Measurements from ENCODE around the gene OR2V2. TPM values are rescaled to one million over a fixed set of nuclear protein-coding genes. Genes with fewer than 3 reads are reported as not detected.

The OR2V2 gene
- total RNA-seq, 4 donors from 2014 or later: not detected

DNA sequence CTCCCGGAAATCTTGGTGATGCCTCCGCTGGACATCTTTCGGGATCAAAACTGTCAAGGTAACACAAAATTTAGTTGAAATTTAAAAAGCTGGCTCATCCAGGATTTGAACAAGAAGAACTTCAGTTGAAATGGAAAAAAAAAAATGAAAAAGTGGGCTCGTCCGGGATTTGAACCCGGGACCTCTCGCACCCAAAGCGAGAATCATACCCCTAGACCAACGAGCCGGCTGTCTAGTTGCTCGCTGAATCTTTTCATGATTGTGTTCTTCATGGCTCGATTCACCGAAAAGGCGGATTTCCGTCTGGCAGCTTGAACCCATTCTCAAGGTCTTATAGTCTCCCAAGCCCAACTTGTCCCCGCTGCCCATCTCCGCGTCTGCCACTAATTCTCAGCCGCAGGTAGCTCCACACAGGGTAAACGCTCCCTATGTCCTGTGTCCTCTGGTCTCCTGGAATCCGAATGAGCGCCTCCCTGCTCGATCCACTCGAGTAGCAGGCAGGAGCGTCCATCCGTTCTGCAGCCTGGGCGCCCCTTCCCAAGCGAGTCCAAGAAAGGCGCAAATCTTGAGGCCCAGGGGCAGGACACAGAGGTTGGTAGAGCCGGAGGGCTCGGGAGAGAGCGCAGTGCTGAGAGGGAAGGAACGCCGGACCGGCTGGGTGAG is 41.4 kb downstream of the OR2V2 start:
- TF ChIP-seq, protein P1, sequence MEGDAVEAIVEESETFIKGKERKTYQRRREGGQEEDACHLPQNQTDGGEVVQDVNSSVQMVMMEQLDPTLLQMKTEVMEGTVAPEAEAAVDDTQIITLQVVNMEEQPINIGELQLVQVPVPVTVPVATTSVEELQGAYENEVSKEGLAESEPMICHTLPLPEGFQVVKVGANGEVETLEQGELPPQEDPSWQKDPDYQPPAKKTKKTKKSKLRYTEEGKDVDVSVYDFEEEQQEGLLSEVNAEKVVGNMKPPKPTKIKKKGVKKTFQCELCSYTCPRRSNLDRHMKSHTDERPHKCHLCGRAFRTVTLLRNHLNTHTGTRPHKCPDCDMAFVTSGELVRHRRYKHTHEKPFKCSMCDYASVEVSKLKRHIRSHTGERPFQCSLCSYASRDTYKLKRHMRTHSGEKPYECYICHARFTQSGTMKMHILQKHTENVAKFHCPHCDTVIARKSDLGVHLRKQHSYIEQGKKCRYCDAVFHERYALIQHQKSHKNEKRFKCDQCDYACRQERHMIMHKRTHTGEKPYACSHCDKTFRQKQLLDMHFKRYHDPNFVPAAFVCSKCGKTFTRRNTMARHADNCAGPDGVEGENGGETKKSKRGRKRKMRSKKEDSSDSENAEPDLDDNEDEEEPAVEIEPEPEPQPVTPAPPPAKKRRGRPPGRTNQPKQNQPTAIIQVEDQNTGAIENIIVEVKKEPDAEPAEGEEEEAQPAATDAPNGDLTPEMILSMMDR (IDR thresholded peaks at IDR 0.05; ENCODE audit: low read depth): no peak

DNA sequence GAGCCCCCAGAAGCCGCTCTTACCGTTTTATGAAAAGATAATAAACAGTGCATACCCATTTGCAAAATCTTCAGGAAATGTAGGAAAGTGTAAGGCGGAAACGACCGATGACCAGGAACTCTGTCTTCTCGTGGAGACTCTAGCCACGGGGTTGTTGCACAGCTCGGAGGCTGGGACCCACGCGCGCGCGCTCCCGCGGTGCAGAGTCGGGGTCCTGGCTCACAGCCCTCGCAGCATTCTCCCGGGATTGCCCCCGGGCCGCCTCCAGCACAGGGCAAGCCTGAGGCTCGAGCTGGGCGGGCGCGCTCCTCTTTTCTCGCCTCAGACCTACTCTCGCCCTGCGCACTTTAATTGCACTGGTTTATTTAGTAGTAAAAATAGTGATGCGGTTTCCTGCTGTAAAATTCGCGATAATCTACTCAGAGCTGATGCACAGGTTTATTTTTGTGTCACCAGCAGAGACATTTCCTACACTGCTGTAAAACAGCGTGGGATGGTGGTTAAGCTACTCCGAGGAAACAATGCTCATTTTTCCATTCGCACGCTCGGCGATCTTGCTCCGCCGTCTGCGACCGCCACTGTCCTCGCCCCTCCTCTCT is 42.1 kb downstream of the OR2V2 start:
- TF ChIP-seq, protein P1 (IDR thresholded peaks at IDR 0.05; ENCODE audit: low read depth): no peak

DNA sequence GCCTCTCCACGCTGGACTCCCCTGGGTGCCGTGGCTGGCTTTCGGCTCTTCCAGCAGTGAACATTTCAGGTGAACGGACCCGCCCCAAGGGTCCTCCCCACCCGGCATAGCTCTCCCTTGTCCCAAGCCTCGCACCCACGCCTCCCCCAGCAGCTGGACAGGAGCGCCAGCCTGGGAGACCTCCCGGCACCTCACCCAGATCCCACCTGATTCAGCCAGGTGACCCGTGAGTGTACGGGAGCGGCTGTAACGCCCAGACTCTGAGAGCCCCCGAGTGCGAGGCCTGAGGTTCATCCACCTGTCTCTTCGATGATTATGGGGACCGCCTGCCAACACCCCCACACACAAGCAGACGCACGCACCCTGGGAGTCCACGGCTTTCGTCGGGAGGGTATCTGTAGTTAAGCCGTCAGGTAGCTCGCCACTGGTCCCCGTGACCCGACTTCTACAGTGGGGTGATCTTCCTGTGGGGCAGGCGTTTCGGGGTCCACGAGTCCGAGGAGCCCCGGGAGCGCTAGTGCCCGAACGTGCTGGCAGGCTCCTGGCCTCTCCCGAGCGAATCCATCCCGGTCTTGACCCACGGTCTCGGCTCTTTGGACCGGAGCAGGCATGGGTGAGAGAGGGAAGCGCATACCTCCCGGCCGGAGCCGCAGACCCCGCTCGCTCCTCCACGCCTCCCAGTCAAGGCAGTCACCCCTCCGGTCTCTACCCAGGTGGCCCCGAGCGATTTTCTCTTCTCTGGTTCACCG is 42.8 kb downstream of the OR2V2 start:
- TF ChIP-seq, protein P1 (IDR thresholded peaks at IDR 0.05; ENCODE audit: low read depth): no peak

DNA sequence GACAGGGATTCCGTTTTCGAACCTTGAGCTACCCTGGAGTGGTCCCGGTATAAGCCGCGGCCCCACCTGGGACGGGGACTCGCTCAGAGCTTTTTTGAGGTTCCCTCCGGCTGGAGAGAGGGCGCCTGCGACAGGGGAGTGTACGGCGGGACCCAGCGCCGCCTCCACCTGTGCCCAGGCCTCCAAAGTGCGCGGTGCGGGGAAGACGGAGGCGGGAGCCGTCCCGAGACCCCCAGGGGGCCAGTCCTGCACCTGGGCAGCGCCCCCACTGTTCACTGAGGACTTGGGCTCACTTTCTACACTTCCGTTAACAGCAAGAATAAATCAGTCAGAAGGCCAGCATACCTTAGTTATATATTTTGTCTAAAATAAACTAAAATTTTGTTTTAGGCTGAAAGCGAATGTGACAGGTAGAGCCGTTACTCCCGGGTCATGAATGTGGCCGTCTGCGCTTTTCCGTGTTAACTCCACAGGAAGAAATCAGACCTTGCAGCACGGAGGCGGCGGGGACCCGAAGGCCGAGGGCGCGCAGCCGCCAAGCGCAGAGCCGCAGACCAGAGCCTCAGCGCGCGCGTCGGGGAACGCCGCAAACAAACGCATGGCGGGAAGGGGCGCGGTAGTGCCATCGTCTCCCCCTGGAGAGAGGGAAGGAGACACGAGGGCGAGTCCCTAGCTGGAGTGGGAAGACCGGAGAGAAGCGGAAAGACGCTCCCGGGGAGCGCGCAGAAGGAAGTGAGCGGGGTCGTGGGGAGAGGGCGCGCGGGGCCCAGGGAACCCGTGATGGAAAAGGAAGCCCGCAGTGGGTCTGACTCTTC is 43.5 kb downstream of the OR2V2 start:
- TF ChIP-seq, protein P1 (IDR thresholded peaks at IDR 0.05; ENCODE audit: low read depth): no peak

DNA sequence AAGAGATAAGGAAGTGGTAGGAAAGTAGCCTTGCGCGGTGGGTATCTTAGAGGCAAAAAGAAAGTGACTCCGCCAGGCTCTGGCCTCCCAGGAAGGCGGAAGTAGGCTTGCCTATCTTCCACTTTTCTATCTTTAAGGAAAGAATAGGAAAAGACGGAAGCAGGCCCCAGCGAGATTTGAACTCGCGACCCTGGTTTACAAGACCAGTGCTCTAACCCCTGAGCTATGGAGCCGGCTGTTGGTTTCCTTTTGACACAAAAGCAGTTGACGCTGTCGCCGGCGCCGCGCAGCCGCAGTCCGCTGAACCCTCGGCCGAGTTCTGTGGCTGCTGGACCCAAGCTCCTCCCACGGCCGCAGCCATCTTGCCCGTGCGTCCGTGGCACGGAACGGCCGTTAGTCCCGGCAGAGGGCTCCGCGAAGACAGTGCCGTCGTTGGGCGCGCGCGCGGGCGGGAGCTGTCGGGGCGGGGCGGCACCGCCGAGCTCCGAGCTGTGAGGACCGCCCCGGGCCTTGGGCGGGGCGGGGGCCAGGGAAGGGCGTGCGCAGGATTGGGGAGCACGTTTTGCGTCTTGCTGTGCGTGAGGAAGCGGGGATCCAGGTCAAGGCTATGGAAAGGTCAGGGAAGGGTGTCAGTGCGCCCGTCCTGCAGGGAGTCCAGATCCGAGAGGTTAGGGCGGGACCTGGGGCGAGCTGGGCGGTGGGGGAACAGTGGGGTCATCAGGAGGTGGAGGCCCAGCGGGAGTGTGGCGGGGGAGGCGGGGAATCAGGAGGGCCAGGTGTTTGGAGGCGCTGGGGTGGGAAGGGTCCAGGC is 44.3 kb downstream of the OR2V2 start:
- TF ChIP-seq, protein P1 (IDR thresholded peaks at IDR 0.05; ENCODE audit: low read depth): no peak

DNA sequence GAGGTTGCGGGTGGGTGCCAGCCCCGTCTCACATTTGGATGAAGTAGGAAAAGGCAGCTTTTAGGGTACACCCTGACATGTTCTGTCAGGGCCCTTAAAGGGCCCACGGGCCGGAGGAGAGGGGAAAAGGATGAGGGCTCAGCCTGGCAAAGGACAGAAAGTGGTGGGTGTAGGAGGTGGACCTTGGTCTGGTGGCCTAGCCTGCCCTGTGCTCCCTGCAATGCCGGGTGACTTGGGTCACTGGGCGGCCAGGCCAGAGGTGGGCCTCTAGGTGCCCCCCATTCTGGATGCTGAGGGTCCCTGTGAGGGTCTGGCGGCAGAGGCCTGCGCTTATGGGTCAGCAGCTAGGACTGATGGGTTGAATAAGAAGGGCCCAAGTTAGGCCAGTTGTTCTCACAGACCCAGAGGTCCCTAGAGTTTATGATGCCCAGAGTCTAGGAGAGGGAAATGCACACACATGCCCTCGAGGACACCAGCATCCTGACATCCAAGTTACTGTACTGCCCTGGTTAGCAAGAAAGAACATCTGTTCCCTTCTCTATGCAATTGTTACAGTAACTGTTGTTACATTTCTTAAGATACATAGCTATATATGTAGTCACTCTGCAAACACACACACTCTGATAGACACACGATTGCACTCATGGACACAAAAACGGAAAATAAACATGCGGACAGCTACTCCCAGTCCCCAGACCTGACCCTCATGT is 45.1 kb downstream of the OR2V2 start:
- TF ChIP-seq, protein P1 (IDR thresholded peaks at IDR 0.05; ENCODE audit: low read depth): no peak

All from subcutaneous adipose tissue (tissue), 4 donors.